Keratinocyte (primary cell): ENCODE results near the gene PCDHGB5.

Experiments used
- CTCF ChIP-seq, 3 experiments: IDR thresholded peaks in 1 of 3; conservative IDR thresholded peaks in 1 of 3; optimal IDR thresholded peaks in 1 of 3; 2 replicates in 2 of 3; 3 replicates in 1 of 3; pipeline versions ENCODE3 to v1.5.1; 2011; ENCODE audit warnings: low read length in 3 of 3, mild to moderate bottlenecking in 3 of 3, moderate library complexity in 2 of 3, control low read depth in 1 of 3, inconsistent platforms in 1 of 3; ENCODE audit not compliant: insufficient read depth in 2 of 3; ENCODE audit errors: extremely low read depth in 1 of 3
- EZH2 ChIP-seq: IDR thresholded peaks from one replicate; pipeline ENCODE4 v1.6.1; 2012; ENCODE audit warnings: inconsistent platforms, mild to moderate bottlenecking, low read length, moderate library complexity

- TF ChIP-seq CTCF (optimal IDR thresholded peaks at IDR 0.05 in 1 of 3, IDR thresholded peaks at IDR 0.05 in 1 of 3, conservative IDR thresholded peaks at IDR 0.05 in 1 of 3; ENCODE audit: extremely low read depth in 1 of 3, insufficient read depth in 2 of 3, low read length in 3 of 3) (no peak), EZH2 (no peak)
Measured at GRCh38 chr5:141422742-141423291, 25.1 kb downstream of the PCDHGB5 start.
